CD4-positive, alpha-beta T cell treated with Interleukin-15 for 4 hours (primary cell): ENCODE results near the gene CTIF.
A peak's percentile ranks its signal among the peaks of the same experiment; 100 is the strongest.

Source experiments
- DNase-seq: peaks from one replicate; pipeline ENCODE4 v3.0.0-alpha.2; 2020; ENCODE audit warnings: low spot score

The CTIF gene

GRCh38 chr18:48835745-48836170 lies 296.9 kb downstream of the CTIF start:
- DNase-seq, result no peak

GRCh38 chr18:48836231-48836805 lies 297.5 kb downstream of the CTIF start:
- no peak for DNase-seq

- no peak for DNase-seq
These were observed 298.2 kb downstream of the CTIF start for GRCh38 chr18:48836806-48837615.

DNA sequence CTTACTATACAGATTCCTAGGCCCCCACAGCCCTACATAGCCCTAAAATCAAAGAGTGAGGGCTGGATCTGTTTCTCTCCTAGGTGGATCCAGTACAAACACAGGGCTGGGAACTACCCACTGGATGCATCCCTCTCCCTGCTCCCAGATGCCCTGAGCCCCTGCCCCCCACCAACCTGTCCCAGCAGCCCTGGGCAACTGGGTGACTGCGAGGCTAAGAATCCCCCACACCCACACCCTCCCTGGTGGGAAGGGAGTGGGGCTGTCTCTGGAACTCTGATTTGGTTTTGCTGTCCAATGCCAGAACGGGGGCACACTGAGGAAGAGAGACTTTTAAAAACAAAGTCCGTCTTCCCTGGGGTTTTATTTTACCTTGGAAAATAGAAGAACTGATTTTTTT lies 298.8 kb downstream of the CTIF start:
- DNase-seq, result no peak

GRCh38 chr18:48838166-48838775 lies 299.4 kb downstream of the CTIF start:
- DNase-seq, result no peak

GRCh38 chr18:48838921-48839818 lies 300.3 kb downstream of the CTIF start:
- peak; percentile 46 for DNase-seq

GRCh38 chr18:48839819-48840490 lies 301.1 kb downstream of the CTIF start:
- no peak for DNase-seq

- no peak for DNase-seq
These were observed 301.7 kb downstream of the CTIF start for GRCh38 chr18:48840491-48840877.

- DNase-seq, result no peak
These were observed 302.8 kb downstream of the CTIF start for GRCh38 chr18:48841381-48842258.

DNA sequence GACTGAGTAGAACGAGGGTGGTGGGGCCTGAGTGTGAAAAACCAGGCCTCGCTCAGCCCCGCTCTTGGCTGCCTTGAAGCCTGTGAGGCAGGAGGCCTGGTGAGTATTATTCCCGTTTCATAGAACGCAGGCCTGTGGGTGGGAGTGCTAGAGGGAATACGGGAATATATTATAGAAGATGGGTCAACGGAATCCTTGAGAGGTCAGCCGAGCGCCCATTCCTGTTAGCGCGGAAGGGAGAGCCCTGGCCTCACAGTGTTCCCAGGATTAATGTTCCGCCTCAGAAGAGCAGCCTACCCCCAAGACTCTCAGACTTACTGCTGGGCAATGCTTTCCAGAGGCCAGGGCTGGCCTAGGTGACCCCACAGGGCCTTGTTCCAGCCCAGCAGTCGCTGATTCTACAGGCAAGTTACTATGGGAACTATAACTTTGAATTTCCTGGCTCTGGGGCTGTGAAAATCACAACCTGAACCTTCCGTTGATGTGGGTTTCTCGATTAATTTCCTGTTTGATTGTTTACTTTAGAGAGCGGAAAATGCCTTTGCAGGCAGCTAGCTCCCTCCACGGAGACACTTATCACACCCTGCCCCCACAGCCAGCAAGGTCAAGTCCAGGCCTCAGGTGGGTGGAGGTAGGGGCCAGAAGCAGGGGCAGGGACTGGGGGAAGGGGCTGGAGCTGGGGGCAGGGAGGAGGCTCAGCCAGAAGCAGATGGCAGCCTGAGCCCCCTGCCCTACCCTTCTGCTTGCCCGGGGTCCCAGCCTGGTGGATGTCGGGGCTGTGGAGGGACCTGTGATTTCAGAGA lies 303.6 kb downstream of the CTIF start:
- DNase-seq, result peak; percentile 74

DNA sequence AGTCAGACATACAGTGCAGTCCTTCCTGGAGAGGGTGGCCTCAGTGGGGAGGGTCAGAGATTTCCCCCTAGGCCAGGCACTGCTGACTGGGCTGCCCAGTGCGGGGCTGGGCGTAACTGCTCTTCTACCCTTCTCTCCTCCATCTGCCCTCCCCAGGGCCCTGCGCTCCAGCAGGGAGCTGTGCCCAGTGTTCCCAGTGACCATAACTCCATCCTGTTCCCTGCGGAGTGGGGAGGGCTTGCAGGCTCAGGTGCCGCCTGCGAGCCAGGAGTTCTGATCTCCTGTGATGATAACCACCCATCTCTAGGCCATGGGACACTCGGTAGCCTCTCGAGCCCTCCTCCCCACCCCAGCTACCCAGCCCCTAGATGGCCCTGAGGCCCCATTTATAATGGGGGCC lies 304.3 kb downstream of the CTIF start:
- no peak for DNase-seq

DNA sequence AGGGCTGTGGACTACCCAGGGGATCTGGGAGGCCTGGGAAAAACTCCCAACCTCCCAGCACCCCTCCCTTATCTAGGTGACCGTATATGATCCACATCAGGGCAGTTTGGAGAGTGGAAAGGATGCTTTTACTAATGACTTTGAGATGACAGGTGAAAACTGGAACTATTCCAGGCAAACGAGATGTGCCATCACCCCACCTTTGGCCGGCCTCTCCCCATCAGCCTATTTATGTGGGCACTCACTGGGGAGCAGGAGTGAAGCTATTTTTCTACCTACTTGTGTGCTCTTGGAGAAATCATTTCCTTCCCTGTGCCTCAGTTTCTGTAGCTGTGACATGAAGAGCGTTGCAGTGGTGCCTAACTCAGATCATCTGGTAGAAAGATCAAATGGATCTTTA lies 304.8 kb downstream of the CTIF start:
- DNase-seq, result no peak

DNA sequence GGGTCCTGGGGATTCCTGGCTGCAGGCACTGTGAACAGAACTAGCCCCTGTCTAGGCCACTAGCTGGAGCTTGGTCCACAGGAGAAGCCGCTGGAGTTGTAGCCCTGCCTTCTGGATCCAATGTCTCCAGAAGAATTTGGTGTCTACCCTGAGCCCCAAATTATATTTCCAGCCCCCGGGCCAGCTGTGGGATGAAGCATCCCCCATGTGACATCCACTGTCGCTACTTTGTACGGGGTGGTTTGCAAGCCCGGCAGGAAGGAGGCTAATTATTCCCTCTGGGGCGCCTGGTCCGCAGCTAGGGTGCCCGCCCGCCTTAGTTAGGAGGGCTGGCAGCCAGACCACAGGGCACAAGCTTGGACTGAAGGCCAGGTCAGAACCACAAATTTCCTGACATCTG lies 305.4 kb downstream of the CTIF start:
- DNase-seq, result no peak

DNA sequence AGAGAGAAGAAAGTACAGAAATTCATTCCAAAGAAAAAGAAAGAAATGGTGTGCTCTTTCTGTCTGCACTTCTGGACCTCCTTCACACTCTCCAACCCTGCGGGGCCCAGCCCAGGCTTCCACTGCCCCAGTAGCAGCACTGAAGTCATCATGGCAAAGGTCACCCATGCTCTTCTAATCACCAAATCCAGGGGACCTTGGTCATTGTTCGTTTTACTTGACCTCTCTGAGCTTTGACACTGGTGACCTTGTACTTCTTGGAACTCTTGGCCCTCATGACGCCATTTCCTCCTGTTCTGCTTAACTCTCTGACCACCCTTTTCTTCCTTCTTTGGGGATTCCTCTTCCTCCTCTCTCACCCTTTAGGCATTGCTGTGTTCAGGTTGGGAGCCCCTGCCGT lies 306.3 kb downstream of the CTIF start:
- no peak for DNase-seq

DNA sequence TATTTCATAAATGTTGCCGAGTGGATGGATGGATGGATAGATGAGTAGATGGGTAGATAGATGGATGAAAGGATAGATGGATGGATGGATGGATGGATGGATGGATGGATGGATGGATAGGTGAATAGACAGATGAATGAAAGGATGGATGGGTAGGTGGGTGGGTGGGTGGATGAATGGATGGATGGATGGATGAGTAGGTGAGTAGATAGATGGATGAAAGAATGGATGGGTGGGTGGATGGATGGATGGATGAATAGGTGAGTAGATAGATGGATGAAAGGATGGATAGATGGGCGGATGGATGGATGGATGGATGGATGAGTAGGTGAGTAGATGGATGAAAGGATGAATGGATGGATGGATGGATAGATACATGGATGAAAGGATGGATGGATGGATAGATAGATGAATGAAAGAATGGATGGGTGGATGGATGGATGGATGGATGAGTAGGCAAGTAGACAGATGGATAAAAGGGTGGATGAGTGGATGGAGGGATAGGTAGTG lies 307.6 kb downstream of the CTIF start:
- no peak for DNase-seq

GRCh38 chr18:48847807-48848486 lies 309.1 kb downstream of the CTIF start:
- DNase-seq, result no peak

DNA sequence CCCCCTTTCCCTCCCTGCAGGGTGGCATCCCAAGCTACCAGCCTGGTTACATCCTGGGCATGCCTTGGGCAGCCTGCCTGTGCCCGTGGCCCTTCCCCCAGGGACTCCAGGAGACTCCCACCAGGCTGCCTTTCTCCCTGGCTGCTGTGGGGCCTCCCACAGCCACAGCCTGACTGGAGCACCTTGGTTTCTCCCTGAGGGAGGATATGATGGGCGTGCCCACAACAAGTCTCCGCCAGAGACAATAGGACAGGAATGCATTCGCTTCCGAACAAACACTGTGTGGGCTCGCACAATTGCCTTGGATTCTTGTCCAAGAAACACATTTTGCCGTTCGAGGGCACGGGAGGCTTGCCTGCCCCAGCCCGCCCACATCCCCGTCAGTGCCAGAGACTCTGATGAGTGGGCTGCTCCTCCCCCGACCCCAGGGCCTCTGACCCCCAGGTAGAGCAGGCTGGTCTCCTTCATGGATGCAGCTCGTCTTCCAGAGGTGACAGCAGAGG lies 309.9 kb downstream of the CTIF start:
- DNase-seq, result no peak

- DNase-seq, result no peak
These were observed 312.2 kb downstream of the CTIF start for GRCh38 chr18:48850822-48851598.
